C4-2B (cell line): ENCODE data around the gene ZDHHC1.

ENCODE experiments used
- CTCF ChIP-seq: fragments of 450-650 bp; conservative IDR thresholded peaks from 2 replicates; pipeline ENCODE4 v1.5.1; 2017; ENCODE audit warnings: mild to moderate bottlenecking
- ZFX ChIP-seq: fragments of 450-650 bp; IDR thresholded peaks from 2 replicates; pipeline ENCODE4 v1.6.1; 2017

GRCh38 chr16:67406111-67406971, 9.9 kb downstream of the ZDHHC1 start:
- TF ChIP-seq CTCF (no peak), ZFX (no peak)
